ENCODE results near the gene RARB.

The RARB gene

GRCh38 chr3:25554376-25554775 is 126.3 kb downstream of the RARB start:
- DNase-seq (ENCODE audit: low spot score), result no peak

- no peak for DNase-seq (ENCODE audit: low spot score)
These were observed 127.8 kb downstream of the RARB start for GRCh38 chr3:25555695-25556437.

GRCh38 chr3:25556447-25556846 is 128.4 kb downstream of the RARB start:
- no peak for DNase-seq (ENCODE audit: low spot score)

- DNase-seq (ENCODE audit: low spot score), result no peak
These were observed 129.6 kb downstream of the RARB start for GRCh38 chr3:25557694-25558093.

GRCh38 chr3:25558121-25558520 is 130.1 kb downstream of the RARB start:
- no peak for DNase-seq (ENCODE audit: low spot score)

GRCh38 chr3:25558796-25559195 is 130.7 kb downstream of the RARB start:
- no peak for DNase-seq (ENCODE audit: low spot score)

- no peak for DNase-seq (ENCODE audit: low spot score)
These were observed 135.5 kb downstream of the RARB start for GRCh38 chr3:25563601-25564000.

- DNase-seq (ENCODE audit: low spot score), result no peak
These were observed 136.0 kb downstream of the RARB start for GRCh38 chr3:25564075-25564474.

- no peak for DNase-seq (ENCODE audit: low spot score)
These were observed 137.7 kb downstream of the RARB start for GRCh38 chr3:25565807-25566206.

- DNase-seq (ENCODE audit: low spot score), result no peak
These were observed 138.4 kb downstream of the RARB start for GRCh38 chr3:25566358-25566920.

GRCh38 chr3:25567388-25567787 is 139.3 kb downstream of the RARB start:
- peak; percentile 66 for DNase-seq (ENCODE audit: low spot score)

- no peak for DNase-seq (ENCODE audit: low spot score)
These were observed 139.9 kb downstream of the RARB start for GRCh38 chr3:25567806-25568524.

- no peak for DNase-seq (ENCODE audit: low spot score)
These were observed 140.5 kb downstream of the RARB start for GRCh38 chr3:25568525-25569078.

- DNase-seq (ENCODE audit: low spot score), result no peak
These were observed 143.2 kb downstream of the RARB start for GRCh38 chr3:25571285-25571684.

GRCh38 chr3:25572336-25572735 is 144.3 kb downstream of the RARB start:
- DNase-seq (ENCODE audit: low spot score), result no peak

- DNase-seq (ENCODE audit: low spot score), result no peak
These were observed 144.9 kb downstream of the RARB start for GRCh38 chr3:25572919-25573385.

- DNase-seq (ENCODE audit: low spot score), result peak; percentile 66
These were observed 145.5 kb downstream of the RARB start for GRCh38 chr3:25573386-25574171.

GRCh38 chr3:25574172-25574765 is 146.2 kb downstream of the RARB start:
- DNase-seq (ENCODE audit: low spot score), result no peak

GRCh38 chr3:25575001-25575400 is 146.9 kb downstream of the RARB start:
- no peak for DNase-seq (ENCODE audit: low spot score)

GRCh38 chr3:25576146-25576545 is 148.1 kb downstream of the RARB start:
- DNase-seq (ENCODE audit: low spot score), result no peak

GRCh38 chr3:25576831-25577454 is 148.9 kb downstream of the RARB start:
- DNase-seq (ENCODE audit: low spot score), result no peak
